Measurements from ENCODE around the gene MRPL16.

MRPL16 gene

DNA sequence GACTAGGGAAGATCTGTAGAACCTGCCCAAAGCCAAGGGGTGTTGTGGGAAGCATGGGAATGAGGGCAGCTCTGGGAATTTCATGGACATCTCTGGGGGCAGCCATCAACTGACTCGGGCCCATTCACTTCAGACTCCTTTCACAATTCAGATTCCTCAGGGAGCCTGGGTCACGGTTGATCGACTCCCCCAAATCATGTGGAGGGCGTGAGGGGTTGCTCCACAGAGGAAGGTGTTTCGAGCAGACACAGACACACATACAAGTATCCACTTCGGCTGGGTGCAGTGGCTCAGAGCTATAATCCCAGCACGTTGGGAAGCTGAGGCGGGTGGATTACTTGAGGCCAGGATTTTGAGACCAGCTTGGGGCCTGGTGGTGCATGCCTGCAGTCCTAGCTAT lies 39.7 kb downstream of the MRPL16 start:
- DNase-seq (ENCODE audit: low read depth): no peak

DNA sequence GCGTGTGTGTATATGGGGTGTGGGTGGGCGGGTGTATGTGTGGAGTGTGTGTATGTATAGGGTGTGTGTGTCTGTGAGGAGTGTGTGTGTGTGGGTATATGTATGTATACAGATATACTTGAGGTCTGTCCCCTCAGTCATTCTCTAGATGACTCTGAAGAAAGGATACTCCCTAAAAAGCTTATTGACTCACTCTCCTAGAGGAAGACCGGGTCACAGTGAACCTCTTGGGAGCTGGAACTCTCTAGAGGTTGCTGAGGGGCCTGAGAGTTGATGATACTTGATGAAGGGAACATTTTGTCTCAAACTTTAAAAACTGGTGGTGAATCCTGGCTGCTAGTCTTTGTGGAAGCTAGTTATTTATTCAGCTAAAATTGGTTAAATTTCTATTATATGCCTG lies 40.3 kb downstream of the MRPL16 start:
- DNase-seq (ENCODE audit: low read depth): no peak

DNA sequence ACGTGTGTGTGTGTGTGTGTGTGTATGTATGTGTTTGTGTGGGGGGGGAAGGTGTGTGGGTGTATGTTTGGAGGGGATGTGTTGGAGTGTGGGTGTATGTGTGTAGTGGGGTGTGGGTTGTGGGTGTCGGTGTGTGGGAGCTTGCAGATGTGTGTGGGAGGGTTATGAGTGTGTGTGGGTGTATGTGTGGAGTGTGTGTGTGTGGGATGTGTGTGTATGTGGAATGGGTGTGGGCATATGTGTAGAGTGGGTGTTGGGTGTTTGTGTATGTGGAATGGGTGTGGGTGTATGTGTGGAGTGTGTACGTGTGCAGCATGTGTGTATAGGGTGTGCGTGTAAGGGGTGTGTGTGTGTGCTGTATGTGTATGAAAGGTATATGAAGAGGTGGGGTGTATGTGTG lies 40.8 kb downstream of the MRPL16 start:
- no peak for DNase-seq (ENCODE audit: low read depth)

DNA sequence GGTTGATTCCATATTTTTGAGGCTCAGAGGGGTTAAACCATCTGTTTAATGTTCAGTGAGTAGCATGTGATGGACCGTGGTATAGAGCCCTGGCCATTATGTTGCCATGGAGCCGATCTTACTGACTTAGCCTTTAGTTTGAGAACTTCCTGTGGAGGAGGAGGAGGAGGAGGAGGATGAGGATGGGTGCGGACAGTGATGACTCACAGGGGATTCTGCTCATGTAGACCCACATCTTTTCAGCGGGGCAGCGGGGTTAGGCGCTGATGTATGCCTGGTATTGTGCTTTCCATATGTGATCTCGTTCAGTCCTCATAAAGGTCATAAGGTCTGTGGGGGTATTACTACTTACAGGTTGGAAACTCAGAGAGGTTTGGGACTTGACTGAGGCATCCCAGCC lies 41.5 kb downstream of the MRPL16 start:
- peak; percentile 20 for DNase-seq (ENCODE audit: low read depth)

DNA sequence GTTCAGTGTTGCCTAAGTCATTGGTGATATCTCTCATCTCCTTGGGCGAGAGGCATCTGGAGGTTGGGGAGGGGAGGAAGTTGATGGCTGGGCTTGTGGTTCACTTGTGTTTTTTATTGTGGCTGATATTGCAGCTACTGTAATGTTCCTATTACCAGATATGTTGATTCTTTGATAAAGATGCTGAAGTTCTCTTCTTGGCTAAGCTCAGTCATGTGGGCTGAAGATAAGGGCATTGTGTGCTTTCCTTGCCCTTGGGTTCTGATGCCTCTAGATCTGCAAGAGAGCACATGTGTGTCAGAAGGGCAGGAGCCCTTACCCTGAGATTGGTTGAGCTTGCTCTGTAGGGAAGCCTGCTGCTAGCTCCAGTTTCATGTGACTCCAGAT lies 43.4 kb downstream of the MRPL16 start:
- DNase-seq (ENCODE audit: low read depth): peak; percentile 79

DNA sequence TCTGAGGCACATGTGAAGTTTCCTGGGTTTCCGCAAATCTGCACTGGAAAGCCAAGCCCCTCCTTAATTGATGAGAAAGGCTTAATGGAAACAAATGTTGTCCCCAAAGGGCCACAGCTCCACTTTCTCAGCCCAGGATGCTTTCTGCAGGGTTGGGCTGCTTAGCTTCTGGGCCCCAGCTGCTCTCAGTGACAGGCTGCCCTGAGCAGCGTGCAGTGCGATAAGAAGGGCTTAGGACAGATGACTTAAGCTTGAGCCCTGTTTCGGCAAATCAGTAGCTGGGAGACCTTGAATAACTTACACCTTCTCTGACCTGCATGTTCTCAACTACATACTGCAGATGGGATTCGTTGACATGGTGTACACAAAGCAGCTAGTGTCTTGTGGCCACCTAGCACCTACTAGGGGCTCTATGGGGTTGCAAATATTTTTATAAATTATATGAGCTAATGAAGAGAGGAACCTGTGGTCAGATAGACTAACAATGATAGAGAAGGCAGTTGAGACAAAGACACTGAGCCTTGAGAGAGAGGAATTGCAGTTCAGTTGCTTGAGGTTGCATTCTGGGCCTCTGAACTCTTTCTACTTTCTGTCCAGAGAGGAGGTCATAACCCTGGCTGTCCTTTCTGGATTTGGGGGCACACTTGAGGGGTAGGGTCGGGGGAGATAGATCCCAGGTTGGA lies 43.9 kb downstream of the MRPL16 start:
- peak; percentile 13 for DNase-seq (ENCODE audit: low read depth)

DNA sequence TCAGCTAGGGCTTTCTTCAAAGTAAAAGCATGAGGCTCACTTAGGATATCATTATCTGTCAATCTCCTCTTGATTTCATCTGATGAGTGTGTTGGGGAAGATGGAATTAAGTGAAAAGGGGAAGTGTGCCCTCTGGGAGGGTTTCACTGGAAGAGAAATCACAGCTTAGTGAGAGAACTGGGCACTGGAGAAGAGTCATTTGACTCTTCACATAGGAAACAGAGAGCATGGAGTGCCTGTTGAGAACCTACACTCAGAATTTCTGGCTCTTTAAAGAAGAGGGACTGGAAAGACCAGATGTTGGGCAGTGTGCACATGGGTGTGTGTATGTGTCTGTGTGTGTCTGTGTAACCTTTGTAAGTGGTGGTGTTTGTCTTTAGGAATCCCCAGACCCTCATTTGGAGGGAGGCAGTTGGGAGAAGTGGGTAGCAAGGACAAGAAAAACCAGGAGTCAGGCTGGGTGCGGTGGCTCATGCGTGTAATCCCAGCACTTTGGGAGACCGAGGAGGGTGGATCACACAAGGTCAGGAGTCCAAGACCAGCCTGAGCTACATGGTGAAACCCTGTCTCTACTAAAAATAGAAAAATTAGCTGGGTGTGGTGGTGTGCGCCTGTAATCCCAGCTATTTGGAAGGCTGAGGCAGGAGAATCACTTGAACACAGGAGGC lies 45.4 kb downstream of the MRPL16 start:
- DNase-seq (ENCODE audit: low read depth): no peak

DNA sequence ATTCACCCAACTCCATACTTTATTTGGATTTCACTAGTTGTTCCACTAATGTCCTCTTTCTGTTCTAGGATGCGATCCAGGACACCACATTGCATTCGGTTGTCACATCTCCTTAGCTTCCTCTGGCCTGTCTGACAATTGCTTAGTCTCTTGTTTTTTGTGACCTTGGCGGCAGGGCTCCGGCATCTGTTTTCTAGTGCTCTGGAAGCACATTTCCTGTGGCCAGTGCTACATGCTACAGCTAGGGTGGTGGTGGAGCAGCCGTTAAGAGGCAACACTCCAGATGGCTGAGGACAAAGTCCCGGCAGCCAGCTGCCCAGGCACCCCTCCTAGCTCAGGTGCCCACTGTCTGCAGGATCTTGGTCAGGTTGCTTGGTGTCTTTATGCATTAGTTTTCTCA lies 48.6 kb downstream of the MRPL16 start:
- DNase-seq (ENCODE audit: low read depth): no peak

DNA sequence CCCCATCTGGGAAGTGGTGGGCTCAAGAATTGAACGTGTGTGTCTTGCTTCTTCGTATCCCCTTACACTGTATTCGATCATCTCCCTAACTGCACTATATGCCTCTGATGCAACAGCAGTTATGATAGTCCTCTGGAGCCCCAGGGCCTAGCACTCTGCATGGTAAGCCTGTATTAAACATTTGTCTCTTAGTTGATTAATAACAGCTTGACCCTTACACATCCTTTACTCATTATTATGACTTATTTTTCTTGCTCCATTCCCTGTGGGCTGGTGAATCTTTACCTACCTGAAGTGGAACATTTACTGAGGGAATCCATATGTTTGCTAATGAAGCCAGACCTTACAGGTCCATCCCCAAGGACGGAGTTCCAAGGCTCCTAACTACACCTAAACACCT lies 49.8 kb downstream of the MRPL16 start:
- DNase-seq (ENCODE audit: low read depth): no peak

DNA sequence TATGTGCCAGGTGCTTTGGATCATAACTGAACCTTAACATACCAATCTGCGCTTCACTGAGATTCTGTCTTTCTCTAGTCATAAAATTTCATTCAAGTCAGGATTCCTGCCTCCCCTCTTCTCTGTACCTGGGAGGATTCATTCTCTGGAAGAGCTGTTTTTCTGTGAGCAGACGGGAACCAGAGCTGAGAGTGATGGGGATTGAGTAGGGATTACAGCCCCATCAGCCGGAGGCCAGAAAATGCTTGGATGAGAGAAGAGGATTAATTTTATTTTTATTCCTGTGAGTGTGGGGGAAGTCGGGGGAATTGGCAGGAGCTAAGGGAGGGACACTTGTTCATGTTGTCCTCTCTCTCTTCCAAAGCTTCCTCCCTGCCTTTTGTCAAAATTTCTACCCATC lies 50.7 kb downstream of the MRPL16 start:
- no peak for DNase-seq (ENCODE audit: low read depth)

DNA sequence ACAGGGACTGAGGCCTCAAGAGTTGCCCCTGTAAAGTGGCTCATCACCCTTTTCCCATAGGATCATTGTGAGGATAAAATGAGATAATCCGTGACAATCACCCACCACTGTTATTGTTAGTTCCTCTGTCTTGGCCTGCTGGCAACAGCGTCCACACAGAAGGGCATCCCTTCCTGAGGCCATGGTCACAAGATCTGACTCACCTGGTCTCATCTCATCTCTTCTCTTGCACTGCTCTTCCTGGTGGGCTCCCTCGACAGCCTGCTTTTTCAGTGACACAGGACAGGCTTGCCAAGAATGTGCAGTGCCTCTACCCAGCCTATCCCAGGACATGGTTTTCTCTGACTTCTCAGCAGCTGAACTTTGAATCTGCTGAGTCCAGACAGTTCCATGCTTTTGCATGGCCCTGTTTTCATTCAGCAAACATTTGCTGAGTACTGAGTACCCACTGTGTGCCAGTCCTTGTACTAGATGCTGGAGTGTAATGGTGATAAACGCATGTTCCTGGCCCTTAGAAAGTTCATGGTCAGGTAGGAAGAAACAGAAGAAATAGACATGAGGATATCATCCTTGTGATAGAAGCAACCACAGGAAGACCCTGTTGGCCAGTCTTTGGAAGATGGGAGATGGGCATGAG lies 52.1 kb downstream of the MRPL16 start:
- DNase-seq (ENCODE audit: low read depth): no peak

DNA sequence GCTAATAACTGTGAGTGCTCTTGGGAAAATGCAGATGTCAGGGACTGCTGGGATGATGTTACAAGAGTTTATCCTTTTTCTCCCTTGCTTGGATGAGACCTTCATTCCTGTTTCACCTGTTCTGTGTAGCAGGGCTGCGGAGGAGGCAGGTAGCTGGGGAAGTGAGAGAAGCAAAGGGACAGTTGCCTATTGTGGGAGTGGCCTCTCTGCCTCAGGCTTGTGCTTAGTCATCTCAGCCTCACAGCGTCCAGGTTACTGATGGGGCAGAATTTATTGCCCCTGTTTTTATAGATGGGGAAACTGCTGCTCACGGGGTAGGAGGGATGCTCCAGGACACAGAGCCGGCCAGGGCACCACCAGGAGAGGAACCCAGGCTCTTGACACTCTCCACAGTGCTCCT lies 53.7 kb downstream of the MRPL16 start:
- peak; percentile 37 for DNase-seq (ENCODE audit: low read depth)

DNA sequence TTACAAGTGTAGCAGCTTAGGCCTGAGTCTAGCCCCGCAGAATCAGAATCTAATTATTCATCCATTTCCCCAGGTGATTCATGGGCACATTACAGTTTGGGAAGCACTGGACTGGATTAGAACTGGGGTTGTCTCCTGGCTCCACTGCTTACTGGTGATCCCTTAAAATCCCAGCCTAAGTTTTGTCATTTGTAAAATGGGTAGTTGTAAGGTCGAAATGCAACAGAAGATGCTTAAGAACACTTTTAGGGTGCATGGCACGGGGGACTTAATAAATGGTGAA lies 54.1 kb downstream of the MRPL16 start:
- no peak for DNase-seq (ENCODE audit: low read depth)

Measured in amniotic epithelial cell (primary cell).